ENCODE results near the gene C5orf58. TPM values are rescaled to one million over a fixed set of nuclear protein-coding genes. Genes with fewer than 3 reads are reported as not detected.

The C5orf58 gene
- total RNA-seq, 2 donors from 2014 or later = 15.7 TPM; not detected in 1

- H3K27ac ChIP-seq = no peak overlapping the region
- TF ChIP-seq CTCF (IDR thresholded peaks at IDR 0.05) = peak in 1 of 4 experiments; percentile 3
- no peak for TF ChIP-seq POLR2A (IDR thresholded peaks at IDR 0.05)
- no peak for DNase-seq (ENCODE audit: low spot score)
- H3K9me3 ChIP-seq = no peaks in the 10 kb centered on the region
- H3K27me3 ChIP-seq (replicated peaks; ENCODE audit: insufficient read depth) = no peaks in the 10 kb centered on the region
- WGBS = 78% methylated on average over 9 of the region's 9 CpGs
- intact Hi-C loops (cut with DNase I) = loop anchor here (2.0 to 5.0 kb wide), 2 partner anchors 111 to 195 kb away; no protein-coding TSS in a partner anchor
- no peaks in the 10 kb centered on the region for H3K36me3 ChIP-seq
- H3K4me3 ChIP-seq = no peak overlapping the region
- no peaks in the 10 kb centered on the region for H3K4me1 ChIP-seq (replicated peaks)
Measured at GRCh38 chr5:170226129-170226615, 6.6 kb upstream of the C5orf58 start.

GRCh38 chr5:170226661-170227060 is 6.1 kb upstream of the C5orf58 start:
- H3K27me3 ChIP-seq (replicated peaks; ENCODE audit: insufficient read depth) = no peaks in the 10 kb centered on the region
- TF ChIP-seq POLR2AphosphoS5 (IDR thresholded peaks at IDR 0.05) = no peak
- no peak for TF ChIP-seq POLR2A (IDR thresholded peaks at IDR 0.05)
- no peak for TF ChIP-seq CTCF (IDR thresholded peaks at IDR 0.05)
- H3K36me3 ChIP-seq = no peaks in the 10 kb centered on the region
- no peaks in the 10 kb centered on the region for H3K4me1 ChIP-seq (replicated peaks)
- no peaks in the 10 kb centered on the region for H3K9me3 ChIP-seq
- 77% methylated on average over 2 of the region's 2 CpGs for WGBS
- no peak overlapping the region for H3K27ac ChIP-seq
- no peak for DNase-seq (ENCODE audit: low spot score)
- no peak overlapping the region for H3K4me3 ChIP-seq
- intact Hi-C loops (cut with DNase I) = loop anchor here (2.0 to 5.0 kb wide), 2 partner anchors 111 to 194 kb away; no protein-coding TSS in a partner anchor

GRCh38 chr5:170228762-170229435 is 3.9 kb upstream of the C5orf58 start:
- 50% methylated on average over 6 of the region's 6 CpGs for WGBS
- Histone ChIP-seq H3K36me3 (no peaks in the 10 kb centered on the region), H3K4me1 (replicated peaks) (no peaks in the 10 kb centered on the region), H3K4me3 (no peak overlapping the region), H3K27ac (no peak overlapping the region), H3K9me3 (no peaks in the 10 kb centered on the region), H3K27me3 (replicated peaks; ENCODE audit: insufficient read depth) (no peaks in the 10 kb centered on the region)
- TF ChIP-seq POLR2A (IDR thresholded peaks at IDR 0.05) (no peak), POLR2AphosphoS5 (IDR thresholded peaks at IDR 0.05) (no peak), CTCF (IDR thresholded peaks at IDR 0.05) (no peak)
- intact Hi-C loops (cut with DNase I) = loop anchor here (5.0 kb wide), 1 partner anchor 108 kb away; no protein-coding TSS in a partner anchor
- DNase-seq (ENCODE audit: low spot score) = no peak

GRCh38 chr5:170233358-170233892 is 640 bp downstream of the C5orf58 start:
- Histone ChIP-seq H3K4me3 (no peak overlapping the region), H3K36me3 (no peaks in the 10 kb centered on the region), H3K27me3 (replicated peaks; ENCODE audit: insufficient read depth) (no peaks in the 10 kb centered on the region), H3K27ac (no peak overlapping the region), H3K9me3 (no peaks in the 10 kb centered on the region), H3K4me1 (replicated peaks) (no peaks in the 10 kb centered on the region)
- intact Hi-C loops (cut with DNase I) = no loop called here
- WGBS = 89% methylated on average over 18 of the region's 18 CpGs
- DNase-seq (ENCODE audit: low spot score) = no peak
- TF ChIP-seq POLR2A (IDR thresholded peaks at IDR 0.05) = no peak
- no peak for TF ChIP-seq CTCF (IDR thresholded peaks at IDR 0.05)
- TF ChIP-seq POLR2AphosphoS5 (IDR thresholded peaks at IDR 0.05) = no peak
